NCI-H524 (cell line): Measurements from ENCODE around the gene SLC22A1.
"Not testable (repeated sequence)": the region's sequence is repeated elsewhere in the genome, so short reads cannot be mapped to it uniquely, and the experiment has no call there.

Experiments used
- DNase-seq, 2 experiments: peaks; one replicate each; lab custom pipeline; 2025; lab: John Stamatoyannopoulos, UW

SLC22A1 gene

DNA sequence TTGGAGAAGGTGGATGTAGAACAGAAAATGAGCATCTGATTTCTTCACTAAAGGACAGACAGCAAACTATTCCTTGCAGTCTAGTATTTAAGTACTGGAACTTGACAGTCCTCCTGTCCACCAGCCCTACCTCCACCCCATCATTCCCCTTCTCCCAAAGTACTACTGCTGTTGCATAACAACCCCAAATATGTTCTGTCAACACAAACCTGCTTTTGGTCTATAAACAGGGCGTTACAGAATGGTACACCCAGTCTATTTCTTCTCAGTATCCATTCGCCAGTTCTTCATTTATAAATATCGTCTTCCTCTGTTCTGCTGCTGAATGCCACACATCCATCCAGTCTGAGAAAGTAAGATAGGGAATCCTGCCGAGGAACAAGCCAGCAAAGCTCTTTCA, 27.7 kb upstream of the SLC22A1 start:
- no peak for DNase-seq

GRCh38 chr6:160095146-160095845, 26.3 kb upstream of the SLC22A1 start:
- DNase-seq: no peak

- DNase-seq: no peak
These were observed 20.1 kb upstream of the SLC22A1 start for GRCh38 chr6:160101277-160102205.

GRCh38 chr6:160102399-160102798, 19.2 kb upstream of the SLC22A1 start:
- DNase-seq: no peak

DNA sequence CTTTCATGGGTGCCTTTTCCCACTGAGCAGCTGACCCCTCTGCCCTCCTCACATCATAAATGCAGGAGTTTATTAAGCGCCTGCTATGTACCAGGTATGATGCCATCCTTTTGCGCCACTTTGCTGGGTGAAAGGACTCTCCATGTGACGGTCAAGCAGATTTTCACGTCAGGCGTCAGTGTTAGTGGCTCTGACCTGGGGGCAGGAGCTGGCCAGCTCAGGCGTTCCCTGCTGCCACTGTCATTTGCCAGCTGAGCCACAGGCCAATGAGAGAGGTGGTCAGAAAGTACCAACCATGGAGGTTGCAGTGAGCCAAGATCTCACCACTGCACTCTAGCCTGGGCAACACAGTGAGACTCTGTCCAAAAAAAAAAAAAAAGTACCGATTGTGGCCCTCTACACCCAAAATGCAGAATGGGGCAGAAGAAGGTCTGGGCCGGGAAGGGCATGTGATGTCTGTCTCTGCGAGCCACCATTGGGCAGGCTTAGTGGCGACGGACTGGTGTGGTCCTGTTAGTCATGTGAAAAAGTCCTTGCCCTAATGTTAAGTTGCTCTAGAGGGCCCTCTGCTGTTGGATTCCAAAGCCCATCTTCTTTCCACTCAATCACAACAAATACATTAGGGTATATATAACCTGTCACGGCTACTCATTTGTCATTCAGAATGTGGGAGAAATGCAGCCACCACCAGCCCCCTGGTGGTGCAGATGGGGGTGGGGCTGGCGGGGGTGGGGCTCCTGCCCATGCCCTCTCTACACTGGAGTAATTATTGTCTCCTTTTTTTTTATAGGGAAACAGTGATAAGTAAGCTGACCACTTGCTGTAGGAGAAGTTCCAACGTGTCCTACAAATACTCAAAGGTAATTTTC, 18.4 kb upstream of the SLC22A1 start:
- peak; percentile 10 to 45 for DNase-seq

GRCh38 chr6:160103825-160104100, 17.9 kb upstream of the SLC22A1 start:
- no peak for DNase-seq

GRCh38 chr6:160104821-160105517, 16.6 kb upstream of the SLC22A1 start:
- no peak for DNase-seq

GRCh38 chr6:160106010-160106409, 15.6 kb upstream of the SLC22A1 start:
- DNase-seq: no peak

DNA sequence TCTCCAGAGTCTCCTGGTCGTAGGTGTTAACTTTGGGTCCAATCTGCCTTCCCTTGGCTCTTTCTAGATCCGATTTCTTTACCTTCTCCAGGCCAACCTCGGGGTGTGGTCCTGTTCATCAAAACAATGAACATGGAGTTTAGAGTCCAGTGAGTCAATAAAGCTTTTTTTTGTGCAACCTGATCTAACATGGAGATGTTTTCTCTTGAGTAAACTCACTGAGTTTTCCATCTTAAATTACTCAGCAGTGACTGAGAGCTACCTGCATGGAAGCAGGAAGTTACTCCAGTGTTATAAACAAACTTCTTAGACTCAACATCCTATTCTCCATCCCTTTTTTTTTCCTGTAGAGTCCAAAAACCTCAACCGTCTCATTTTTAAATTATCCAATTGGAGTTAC, 14.9 kb upstream of the SLC22A1 start:
- DNase-seq: no peak

- no peak for DNase-seq
These were observed 13.5 kb upstream of the SLC22A1 start for GRCh38 chr6:160108077-160108476.

DNA sequence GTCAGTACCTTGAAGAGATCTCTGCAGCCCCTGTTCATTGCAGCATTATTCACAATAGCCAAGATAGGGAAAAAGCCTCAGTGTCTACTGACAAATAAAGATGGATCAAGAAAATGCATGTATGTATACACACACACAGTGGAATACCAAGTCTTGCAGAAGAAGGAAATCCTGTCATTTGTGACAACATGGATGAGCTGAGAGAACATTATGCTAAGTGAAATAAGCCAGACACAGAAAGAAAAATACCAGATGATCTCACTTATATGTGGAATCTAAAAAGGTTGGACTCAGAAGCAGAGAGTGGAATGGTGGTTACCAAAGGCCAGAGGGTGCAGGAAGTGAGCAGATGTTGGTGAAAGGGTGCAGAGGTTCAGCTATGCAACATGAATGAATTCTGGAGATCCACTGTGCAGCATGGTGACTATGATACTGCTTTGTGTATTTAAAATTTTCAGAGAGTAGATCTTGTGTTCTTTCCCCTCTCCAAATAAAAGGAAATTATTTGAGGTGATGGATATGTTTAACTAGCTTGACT, 11.0 kb upstream of the SLC22A1 start:
- no peak for DNase-seq

- no peak for DNase-seq
These were observed 9.8 kb upstream of the SLC22A1 start for GRCh38 chr6:160111806-160112205.

GRCh38 chr6:160112628-160113299, 8.9 kb upstream of the SLC22A1 start:
- DNase-seq: no peak

DNA sequence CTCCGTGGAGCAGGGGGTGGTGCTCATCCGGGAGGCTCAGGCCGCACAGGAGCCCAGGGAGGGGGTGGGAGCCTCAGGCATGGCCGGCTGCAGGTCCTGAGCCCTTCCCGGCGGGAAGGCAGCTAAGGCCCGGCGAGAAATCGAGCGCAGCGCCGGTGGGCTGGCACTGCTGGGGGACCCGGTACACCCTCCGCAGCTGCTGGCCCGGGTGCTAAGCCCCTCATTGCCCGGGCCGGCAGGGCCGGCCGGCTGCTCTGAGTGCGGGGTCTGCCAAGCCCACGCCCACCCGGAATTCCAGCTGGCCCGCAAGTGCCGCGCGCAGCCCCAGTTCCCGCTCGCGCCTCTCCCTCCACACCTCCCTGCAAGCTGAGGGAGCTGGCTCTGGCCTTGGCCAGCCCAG, 7.1 kb upstream of the SLC22A1 start:
- DNase-seq: not testable (repeated sequence)

DNA sequence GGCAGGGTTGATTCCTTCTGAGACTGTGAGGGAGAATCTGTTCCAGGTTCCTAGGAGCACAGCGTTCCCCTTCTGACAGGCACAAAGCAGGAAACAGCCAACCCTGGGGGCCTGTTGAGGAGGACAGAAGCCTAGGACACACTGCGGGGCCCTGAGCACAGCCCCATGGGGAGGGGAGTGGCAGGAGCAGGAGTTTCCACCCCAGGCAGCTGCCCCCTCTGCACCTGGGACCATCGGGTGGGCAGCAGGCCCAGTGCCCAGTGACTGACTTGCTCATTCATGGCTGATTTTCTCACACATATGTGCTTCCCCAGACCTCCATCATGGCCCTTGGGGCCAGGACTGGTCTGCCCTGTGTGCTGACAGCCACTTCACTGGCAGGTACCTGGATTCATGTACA, 6.2 kb upstream of the SLC22A1 start:
- no peak for DNase-seq

DNA sequence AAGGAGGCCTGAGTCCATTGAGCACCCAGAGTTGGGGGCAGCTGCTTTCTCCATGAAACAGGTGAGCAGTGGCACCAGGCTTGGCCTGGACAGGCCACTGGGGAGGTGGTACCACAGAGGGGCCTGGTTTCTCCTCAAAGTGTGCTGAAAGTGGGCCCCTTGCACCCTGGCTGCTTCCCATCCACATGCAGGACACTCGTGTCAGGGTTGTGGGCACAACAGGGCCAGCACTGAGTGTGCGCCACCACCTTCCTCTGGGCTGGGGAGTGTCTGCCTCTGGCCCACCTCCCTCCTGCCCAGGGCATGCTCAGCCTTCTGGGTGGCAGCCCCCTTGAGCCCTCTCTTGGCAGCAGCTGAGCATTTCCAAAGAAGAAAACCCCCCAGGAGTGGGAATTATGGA, 5.2 kb upstream of the SLC22A1 start:
- no peak for DNase-seq

DNA sequence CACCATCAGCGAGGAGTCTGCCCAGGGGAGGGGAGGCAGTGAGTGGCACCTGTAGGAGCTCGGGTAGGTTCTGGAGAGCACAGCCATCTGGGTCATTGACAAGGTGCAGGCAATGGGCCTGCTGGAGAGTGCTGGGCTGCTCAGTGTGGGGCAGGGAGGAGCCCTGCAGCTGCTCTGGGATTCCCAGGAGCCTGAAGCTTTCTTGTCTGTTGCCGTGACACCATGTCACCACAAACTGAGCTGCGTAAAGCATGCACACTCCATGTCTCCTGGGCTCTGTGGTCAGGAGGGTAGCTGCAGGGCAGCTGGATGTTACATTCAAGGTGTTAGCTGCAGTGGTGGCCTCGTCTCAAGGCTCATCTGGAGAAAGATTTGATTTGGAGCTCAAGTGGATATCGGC, 4.5 kb upstream of the SLC22A1 start:
- DNase-seq: no peak

DNA sequence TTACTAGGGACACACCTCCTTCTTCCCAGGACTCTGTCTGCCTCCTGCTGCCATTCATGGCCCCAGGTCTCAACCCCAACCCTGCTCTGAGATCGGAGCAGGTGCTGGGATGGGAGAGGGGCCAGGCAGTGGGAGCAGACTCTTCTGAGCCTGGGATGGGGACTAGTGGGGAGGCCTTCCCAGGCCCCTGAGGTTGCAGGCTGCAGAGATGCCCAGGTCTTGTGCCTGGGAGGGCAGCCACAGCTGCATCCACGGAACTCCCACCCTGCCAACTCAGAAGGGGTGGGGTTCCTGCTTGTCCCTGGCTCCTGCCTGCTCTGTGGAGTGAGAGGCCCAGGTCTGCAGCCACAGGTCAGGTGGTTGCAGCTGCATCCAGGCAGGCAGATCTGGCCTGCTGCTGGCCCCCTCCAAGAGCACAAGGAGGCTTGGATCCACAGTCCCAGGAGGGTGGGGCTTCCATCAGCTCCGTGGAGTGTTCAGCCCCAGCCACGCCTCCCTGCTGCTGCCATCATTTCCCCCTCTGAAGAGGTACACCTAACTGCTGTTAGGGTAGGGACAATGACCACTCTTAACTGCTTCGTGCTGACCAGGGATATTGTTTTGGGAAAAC, 2.9 kb upstream of the SLC22A1 start:
- no peak for DNase-seq

- DNase-seq: no peak
These were observed 1.5 kb upstream of the SLC22A1 start for GRCh38 chr6:160120087-160120486.

- no peak for DNase-seq
These were observed 366 bp downstream of the SLC22A1 start for GRCh38 chr6:160121981-160122380.

DNA sequence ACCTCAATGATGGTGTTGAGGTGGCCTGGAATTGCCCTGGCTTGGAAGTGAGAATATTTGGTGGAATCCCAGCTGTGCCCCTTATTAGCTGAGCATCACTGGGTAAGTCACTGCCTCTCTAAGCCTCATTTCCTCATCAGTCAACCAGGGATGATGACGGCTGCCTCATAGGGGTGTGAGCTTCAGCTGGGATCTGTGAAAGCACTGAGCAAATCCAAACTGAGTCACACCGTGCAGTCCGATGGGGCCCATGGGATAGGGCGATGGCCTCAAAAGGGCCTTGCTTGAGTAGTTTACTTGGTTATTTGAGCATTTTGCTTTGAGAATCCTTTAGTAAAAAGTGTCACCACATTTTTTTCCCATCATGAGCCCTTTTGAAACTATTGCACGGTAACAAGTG, 1.1 kb downstream of the SLC22A1 start:
- DNase-seq: no peak
